ENCODE data around the gene GLYAT.

GRCh38 chr11:58763120-58763490, 31.4 kb upstream of the GLYAT start:
- TF ChIP-seq CTCF (IDR thresholded peaks at IDR 0.05; ENCODE audit: insufficient read depth, low read length, poor library complexity, severe bottlenecking), result no peak
- no peak for TF ChIP-seq EZH2phosphoT487 (conservative IDR thresholded peaks at IDR 0.05; ENCODE audit: low read length)

All from SU-DHL-6 (cell line).